ENCODE measurements around the gene FPR2. TPM values are rescaled to one million over a fixed set of nuclear protein-coding genes. Genes with fewer than 3 reads are reported as not detected.

FPR2 gene
- total RNA-seq, 1 donor from 2014 or later = not detected

DNA sequence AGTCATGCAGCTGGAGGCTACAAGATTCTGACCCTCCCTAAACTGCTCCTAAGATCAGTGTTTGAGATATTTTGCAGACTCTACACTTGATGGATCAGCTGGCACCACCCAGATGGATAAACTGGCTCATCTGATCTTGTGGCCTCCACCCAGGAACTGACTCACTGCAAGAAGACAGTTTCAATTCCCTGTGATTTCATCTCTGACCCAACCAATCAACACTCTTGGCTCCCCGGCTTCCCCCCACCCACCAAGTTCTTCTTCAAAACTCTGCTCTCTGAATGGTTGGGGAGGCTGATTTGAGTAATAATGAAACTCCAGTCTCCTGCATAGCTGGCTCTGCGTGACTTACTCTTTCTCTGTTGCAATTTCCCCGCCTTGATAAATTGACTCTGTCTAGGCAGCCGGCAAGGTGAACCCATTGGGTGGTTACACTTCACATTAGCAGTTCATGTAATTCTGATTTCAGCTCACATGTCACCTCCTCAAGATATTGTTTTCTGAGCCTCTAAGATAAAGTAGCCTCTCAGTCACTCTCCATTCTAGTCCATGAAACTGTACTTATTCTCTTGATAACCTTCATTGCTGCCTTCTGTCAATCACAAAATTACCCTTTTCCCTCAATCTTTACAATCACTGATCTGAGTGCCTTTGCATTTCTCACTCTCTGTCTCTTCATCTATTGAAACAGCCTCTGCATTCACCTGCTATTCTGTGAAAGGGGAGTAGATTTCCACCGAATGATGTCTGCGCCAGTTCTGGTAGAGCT lies 24.1 kb downstream of the FPR2 start:
- no peaks in the 10 kb centered on the region for H3K4me1 Mint-ChIP-seq (ENCODE audit: low read depth, unreplicated experiment)
- peaks cover 18% of the 10 kb centered on the region for H3K27me3 Mint-ChIP-seq (ENCODE audit: low read depth, unreplicated experiment)
- no peak overlapping the region for H3K27ac Mint-ChIP-seq (ENCODE audit: unreplicated experiment)
- Histone ChIP-seq H4K20me1 (ENCODE audit: insufficient read depth, low read length) (no peaks in the 10 kb centered on the region), H2AFZ (ENCODE audit: low read depth, low read length) (no peak overlapping the region), H3K9me3 (ENCODE audit: insufficient read depth, low read depth, low read length) (no peaks in the 10 kb centered on the region), H3K27me3 (ENCODE audit: insufficient read depth, low read length) (no peaks in the 10 kb centered on the region), H3K79me2 (ENCODE audit: insufficient read depth, low read length) (no peaks in the 10 kb centered on the region), H3K36me3 (ENCODE audit: insufficient read depth, low read length) (no peaks in the 10 kb centered on the region), H3K4me1 (ENCODE audit: insufficient read depth, low read length) (no peaks in the 10 kb centered on the region), H3K4me3 (ENCODE audit: insufficient read depth, low read depth, low read length) (no peak overlapping the region), H3K27ac (ENCODE audit: low read depth, low read length) (no peak overlapping the region), H3K9ac (ENCODE audit: low read length) (no peak overlapping the region), H3K4me2 (ENCODE audit: low read length) (no peak overlapping the region)
- peaks cover 6% of the 10 kb centered on the region for H3K9me3 Mint-ChIP-seq (ENCODE audit: unreplicated experiment)
- DNase-seq (ENCODE audit: low read depth) = peak; percentile 66
- no peaks in the 10 kb centered on the region for H3K36me3 Mint-ChIP-seq (ENCODE audit: low read depth, unreplicated experiment)
- TF ChIP-seq EZH2 (IDR thresholded peaks at IDR 0.05; ENCODE audit: insufficient read depth, low read length) (no peak), CTCF (IDR thresholded peaks at IDR 0.05; ENCODE audit: insufficient read depth, low read depth, low read length) (no peak)
- no peak for FAIRE-seq
- H3K4me3 Mint-ChIP-seq (ENCODE audit: unreplicated experiment) = no peak overlapping the region

DNA sequence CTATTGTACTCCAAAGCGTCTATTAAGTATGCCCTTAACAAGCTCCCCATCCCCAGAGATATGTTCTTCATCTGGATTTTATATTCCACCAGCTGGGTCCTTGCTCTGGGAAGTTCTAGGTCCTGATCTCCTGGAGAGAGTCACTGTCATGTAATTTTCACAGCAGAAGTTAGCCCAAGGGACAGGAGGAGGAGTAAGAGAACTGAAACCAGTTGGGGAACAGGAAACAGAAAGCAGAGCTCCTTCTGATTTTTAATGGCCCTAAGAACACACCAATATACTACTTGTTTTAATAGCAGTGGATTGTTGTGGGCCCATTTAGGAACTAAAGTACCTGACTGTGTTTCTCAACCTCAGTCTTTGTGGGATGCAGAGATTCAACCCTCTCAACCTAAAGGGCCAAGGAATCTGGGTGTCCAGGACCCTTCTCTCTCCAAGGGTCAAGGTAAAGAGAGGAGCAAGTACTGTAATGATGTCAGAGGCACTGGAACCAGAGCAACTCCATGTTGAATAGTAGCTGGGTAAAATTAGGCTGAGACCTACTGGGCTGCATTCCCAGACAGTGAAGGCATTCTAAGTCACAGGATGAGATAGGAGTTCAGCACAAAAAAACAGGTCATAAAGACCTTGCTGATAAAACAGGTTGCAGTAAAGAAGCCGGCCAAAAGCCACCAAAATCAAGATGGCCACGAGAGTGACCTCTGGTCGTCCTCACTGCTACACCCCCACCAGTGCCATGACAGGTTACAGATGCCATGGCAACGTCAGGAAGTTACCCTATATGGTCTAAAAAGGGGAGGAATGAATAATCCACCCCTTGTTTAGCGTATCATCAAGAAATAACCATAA lies 25.9 kb downstream of the FPR2 start:
- no peak for FAIRE-seq
- no peak for DNase-seq (ENCODE audit: low read depth)
- Mint-ChIP-seq H3K27ac (ENCODE audit: unreplicated experiment) (peak overlapping the region; percentile 8), H3K36me3 (ENCODE audit: low read depth, unreplicated experiment) (no peaks in the 10 kb centered on the region), H3K4me3 (ENCODE audit: unreplicated experiment) (no peak overlapping the region), H3K4me1 (ENCODE audit: low read depth, unreplicated experiment) (no peaks in the 10 kb centered on the region), H3K9me3 (ENCODE audit: unreplicated experiment) (peaks cover 11% of the 10 kb centered on the region), H3K27me3 (ENCODE audit: low read depth, unreplicated experiment) (peaks cover 4% of the 10 kb centered on the region)
- Histone ChIP-seq H3K4me3 (ENCODE audit: insufficient read depth, low read depth, low read length) (no peak overlapping the region), H3K27ac (ENCODE audit: low read depth, low read length) (no peak overlapping the region), H3K79me2 (ENCODE audit: insufficient read depth, low read length) (no peaks in the 10 kb centered on the region), H3K9me3 (ENCODE audit: insufficient read depth, low read depth, low read length) (no peaks in the 10 kb centered on the region), H3K27me3 (ENCODE audit: insufficient read depth, low read length) (no peaks in the 10 kb centered on the region), H3K4me1 (ENCODE audit: insufficient read depth, low read length) (no peaks in the 10 kb centered on the region), H2AFZ (ENCODE audit: low read depth, low read length) (no peak overlapping the region), H3K4me2 (ENCODE audit: low read length) (no peak overlapping the region), H3K36me3 (ENCODE audit: insufficient read depth, low read length) (no peaks in the 10 kb centered on the region), H4K20me1 (ENCODE audit: insufficient read depth, low read length) (no peaks in the 10 kb centered on the region), H3K9ac (ENCODE audit: low read length) (no peak overlapping the region)
- no peak for TF ChIP-seq CTCF (IDR thresholded peaks at IDR 0.05; ENCODE audit: insufficient read depth, low read depth, low read length)
- TF ChIP-seq EZH2 (IDR thresholded peaks at IDR 0.05; ENCODE audit: insufficient read depth, low read length) = no peak

Data from astrocyte (in vitro differentiated cells and primary cell).